ENCODE results near the gene DNAJA3. TPM values are rescaled to one million over a fixed set of nuclear protein-coding genes. Genes with fewer than 3 reads are reported as not detected.

The DNAJA3 gene
- polyA plus RNA-seq, 1 experiment: 32.1 TPM

GRCh38 chr16:4412159-4412558, 13.5 kb upstream of the DNAJA3 start:
- POLR2A ChIA-PET: interaction anchor here (1.1 to 3.2 kb wide), 3 partner anchors 19 to 61 kb away, joined by 3 to 9 read pairs (median 9); partner anchors contain the start of gene PAM16
- TF ChIP-seq CTCF (IDR thresholded peaks at IDR 0.05; ENCODE audit: low read depth, low read length): no peak
- Histone ChIP-seq H3K9me3 (ENCODE audit: control insufficient read depth, insufficient read depth, low read length) (no peaks in the 10 kb centered on the region; the same call in 1 of the 2 replicates), H3K27ac (ENCODE audit: low read depth, low read length) (peak overlapping the region; percentile 73), H3K4me3 (ENCODE audit: low read depth, low read length) (no peak overlapping the region), H3K27me3 (ENCODE audit: control insufficient read depth, insufficient read depth, low read length) (no peaks in the 10 kb centered on the region)
- CTCF ChIA-PET: interaction anchor here (1.9 to 2.1 kb wide), 2 partner anchors 10 kb away, joined by 5 to 11 read pairs; no protein-coding TSS in a partner anchor
- DNase-seq (ENCODE audit: low read depth, low spot score): no peak

- DNase-seq (ENCODE audit: low read depth, low spot score): no peak
- Histone ChIP-seq H3K4me3 (ENCODE audit: low read depth, low read length) (no peak overlapping the region), H3K27ac (ENCODE audit: low read depth, low read length) (no peak overlapping the region)
Measured at GRCh38 chr16:4412854-4413253, 12.8 kb upstream of the DNAJA3 start.

DNA sequence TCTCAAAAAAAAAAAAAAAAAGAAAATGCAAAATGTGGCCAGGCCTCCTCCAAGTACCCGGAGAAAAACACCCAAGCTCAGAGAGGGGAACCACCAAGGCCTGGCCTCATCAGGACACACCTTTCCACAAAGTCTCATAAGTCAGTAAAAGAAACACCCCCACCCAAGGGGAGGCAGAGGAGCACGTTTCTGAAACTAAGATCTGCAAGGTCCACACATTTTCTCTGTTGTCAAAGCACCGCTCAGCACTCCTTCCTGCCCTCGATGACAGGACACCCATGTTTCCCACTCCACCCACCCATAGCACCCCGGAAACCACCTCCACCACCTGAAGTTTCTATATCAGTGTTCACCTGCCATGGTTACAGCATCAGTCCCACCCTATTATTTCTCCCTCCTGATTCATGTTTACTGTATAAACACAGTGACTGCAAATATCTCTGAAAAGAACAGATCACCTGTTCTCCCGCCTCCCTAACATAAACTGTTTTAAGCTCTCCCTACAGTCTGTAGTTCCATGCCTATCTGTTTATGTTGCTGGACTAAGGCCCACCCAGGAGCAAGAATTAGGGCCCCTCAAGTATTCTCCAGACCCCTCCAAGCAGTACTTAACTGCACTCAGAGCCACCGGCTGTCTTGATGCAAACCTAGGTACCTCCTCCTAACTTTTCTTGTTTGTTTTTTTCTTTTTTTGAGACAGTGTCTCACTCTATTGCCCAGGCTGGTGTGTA, 11.3 kb upstream of the DNAJA3 start:
- Histone ChIP-seq H3K27me3 (ENCODE audit: control insufficient read depth, insufficient read depth, low read length) (no peaks in the 10 kb centered on the region), H3K27ac (ENCODE audit: low read depth, low read length) (no peak overlapping the region), H3K9me3 (ENCODE audit: control insufficient read depth, insufficient read depth, low read length) (no peaks in the 10 kb centered on the region; the same call in 1 of the 2 replicates), H3K4me3 (ENCODE audit: low read depth, low read length) (no peak overlapping the region)
- POLR2A ChIA-PET: no interaction called here
- no peak for DNase-seq (ENCODE audit: low read depth, low spot score)
- TF ChIP-seq CTCF (IDR thresholded peaks at IDR 0.05; ENCODE audit: low read depth, low read length): no peak
- CTCF ChIA-PET: interaction anchor here (1.0 to 1.9 kb wide), 3 partner anchors 12 to 125 kb away, joined by 4 to 8 read pairs (median 5); no protein-coding TSS in a partner anchor

More at GRCh38 chr16:4412854-4413253, 12.8 kb upstream of the DNAJA3 start:
- H3K27me3 ChIP-seq (ENCODE audit: control insufficient read depth, insufficient read depth, low read length): no peaks in the 10 kb centered on the region
- POLR2A ChIA-PET: interaction anchor here (1.1 kb wide), 1 partner anchor 62 kb away, joined by 3 read pairs; the partner anchor contains the start of gene PAM16
- no peak for TF ChIP-seq CTCF (IDR thresholded peaks at IDR 0.05; ENCODE audit: low read depth, low read length)
- CTCF ChIA-PET: interaction anchor here (0.7 to 1.9 kb wide), 2 partner anchors 10 to 11 kb away, joined by 3 to 5 read pairs; no protein-coding TSS in a partner anchor
- H3K9me3 ChIP-seq (ENCODE audit: control insufficient read depth, insufficient read depth, low read length): no peaks in the 10 kb centered on the region; the same call in 1 of the 2 replicates

GRCh38 chr16:4415538-4416199, 10.0 kb upstream of the DNAJA3 start:
- ChIA-PET CTCF (interaction anchor here (0.8 to 1.1 kb wide), 4 partner anchors 9 to 92 kb away, joined by 3 to 8 read pairs (median 5); no protein-coding TSS in a partner anchor), POLR2A (interaction anchor here (0.6 kb wide), 1 partner anchor 11 kb away, joined by 3 read pairs; no protein-coding TSS in a partner anchor)
- no peak for TF ChIP-seq CTCF (IDR thresholded peaks at IDR 0.05; ENCODE audit: low read depth, low read length)

More at GRCh38 chr16:4415538-4416199, 10.0 kb upstream of the DNAJA3 start:
- Histone ChIP-seq H3K27ac (ENCODE audit: low read depth, low read length) (no peak overlapping the region), H3K9me3 (ENCODE audit: control insufficient read depth, insufficient read depth, low read length) (no peaks in the 10 kb centered on the region; the same call in 1 of the 2 replicates), H3K4me3 (ENCODE audit: low read depth, low read length) (peak overlapping the region; percentile 73), H3K27me3 (ENCODE audit: control insufficient read depth, insufficient read depth, low read length) (no peaks in the 10 kb centered on the region)
- DNase-seq (ENCODE audit: low read depth, low spot score): no peak
